ENCODE results near the gene EPHB2.

DNA sequence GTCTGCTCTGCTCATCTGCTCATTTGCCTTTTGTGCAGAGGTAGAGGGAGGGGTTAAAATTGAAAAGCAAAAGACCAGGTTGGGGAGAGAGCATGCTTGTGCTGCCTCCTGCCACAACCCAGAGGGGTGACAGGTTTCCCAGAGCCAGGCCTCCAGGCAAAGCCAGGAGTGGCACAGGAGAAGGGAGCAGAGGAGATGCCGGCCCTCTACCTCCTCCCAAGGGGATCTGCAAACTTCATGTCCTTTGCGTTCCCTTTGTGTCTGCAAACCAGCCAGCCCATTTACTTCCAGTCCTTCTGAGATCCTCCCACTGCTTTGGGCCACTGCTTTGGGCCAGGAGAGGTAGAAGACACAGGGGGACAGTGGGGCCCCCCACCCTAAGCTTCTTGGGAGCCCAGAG, 67.8 kb downstream of the EPHB2 start:
- no peak for TF ChIP-seq POLR2A (IDR thresholded peaks at IDR 0.05)
- TF ChIP-seq, protein P1, sequence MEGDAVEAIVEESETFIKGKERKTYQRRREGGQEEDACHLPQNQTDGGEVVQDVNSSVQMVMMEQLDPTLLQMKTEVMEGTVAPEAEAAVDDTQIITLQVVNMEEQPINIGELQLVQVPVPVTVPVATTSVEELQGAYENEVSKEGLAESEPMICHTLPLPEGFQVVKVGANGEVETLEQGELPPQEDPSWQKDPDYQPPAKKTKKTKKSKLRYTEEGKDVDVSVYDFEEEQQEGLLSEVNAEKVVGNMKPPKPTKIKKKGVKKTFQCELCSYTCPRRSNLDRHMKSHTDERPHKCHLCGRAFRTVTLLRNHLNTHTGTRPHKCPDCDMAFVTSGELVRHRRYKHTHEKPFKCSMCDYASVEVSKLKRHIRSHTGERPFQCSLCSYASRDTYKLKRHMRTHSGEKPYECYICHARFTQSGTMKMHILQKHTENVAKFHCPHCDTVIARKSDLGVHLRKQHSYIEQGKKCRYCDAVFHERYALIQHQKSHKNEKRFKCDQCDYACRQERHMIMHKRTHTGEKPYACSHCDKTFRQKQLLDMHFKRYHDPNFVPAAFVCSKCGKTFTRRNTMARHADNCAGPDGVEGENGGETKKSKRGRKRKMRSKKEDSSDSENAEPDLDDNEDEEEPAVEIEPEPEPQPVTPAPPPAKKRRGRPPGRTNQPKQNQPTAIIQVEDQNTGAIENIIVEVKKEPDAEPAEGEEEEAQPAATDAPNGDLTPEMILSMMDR (IDR thresholded peaks at IDR 0.05) = no peak

All from testis (tissue), 2 donors.